Effector memory CD4-positive, alpha-beta T cell (primary cell): ENCODE data around the gene TGM2.

Experiments used
- DNase-seq, 3 donors: peaks; one replicate each; pipeline ENCODE4 v3.0.0-alpha.2; 2020
- H3K27ac ChIP-seq: 2 replicates; pipeline ENCODE4 v1.7.0; 2013; ENCODE audit warnings: mild to moderate bottlenecking, low read length, moderate library complexity; ENCODE audit not compliant: insufficient read depth, poor library complexity, severe bottlenecking
- H3K27me3 ChIP-seq: replicated peaks from 2 replicates; pipeline ENCODE4 v1.7.0; 2013; ENCODE audit warnings: mild to moderate bottlenecking, low read length; ENCODE audit not compliant: insufficient read depth, control insufficient read depth, poor library complexity, severe bottlenecking
- H3K36me3 ChIP-seq: 2 replicates; pipeline ENCODE4 v1.7.0; 2013; ENCODE audit warnings: mild to moderate bottlenecking, low read length, moderate library complexity; ENCODE audit not compliant: control insufficient read depth, insufficient read depth
- H3K4me1 ChIP-seq: 2 replicates; pipeline ENCODE4 v1.7.0; 2013; ENCODE audit warnings: low read length, mild to moderate bottlenecking; ENCODE audit not compliant: control insufficient read depth, insufficient read depth, poor library complexity, severe bottlenecking
- H3K4me3 ChIP-seq: 2 replicates; pipeline ENCODE4 v1.7.0; 2013; ENCODE audit warnings: low read length, low read depth, mild to moderate bottlenecking; ENCODE audit not compliant: insufficient read depth, poor library complexity, severe bottlenecking
- H3K9me3 ChIP-seq: 2 replicates; pipeline ENCODE4 v1.7.0; 2013; ENCODE audit warnings: mild to moderate bottlenecking, low read length, moderate library complexity; ENCODE audit not compliant: control insufficient read depth

TGM2 gene

GRCh38 chr20:38126932-38127621, 38.0 kb downstream of the TGM2 start:
- no peak overlapping the region for H3K27ac ChIP-seq
- no peak for DNase-seq

GRCh38 chr20:38126146-38126921, 38.7 kb downstream of the TGM2 start:
- H3K4me3 ChIP-seq = no peak overlapping the region
- no peaks in the 10 kb centered on the region for H3K27me3 ChIP-seq
- H3K27ac ChIP-seq = no peak overlapping the region
- H3K9me3 ChIP-seq = no peaks in the 10 kb centered on the region
- no peaks in the 10 kb centered on the region for H3K4me1 ChIP-seq
- H3K36me3 ChIP-seq = no peaks in the 10 kb centered on the region
- DNase-seq = no peak

More at GRCh38 chr20:38126932-38127621, 38.0 kb downstream of the TGM2 start:
- no peaks in the 10 kb centered on the region for H3K27me3 ChIP-seq
- H3K4me3 ChIP-seq = no peak overlapping the region
- H3K4me1 ChIP-seq = no peaks in the 10 kb centered on the region
- no peaks in the 10 kb centered on the region for H3K36me3 ChIP-seq
- no peaks in the 10 kb centered on the region for H3K9me3 ChIP-seq

GRCh38 chr20:38125157-38126056, 39.7 kb downstream of the TGM2 start:
- Histone ChIP-seq H3K27ac (no peak overlapping the region), H3K4me1 (no peaks in the 10 kb centered on the region)
- no peak for DNase-seq

GRCh38 chr20:38123021-38123587, 42.0 kb downstream of the TGM2 start:
- DNase-seq = no peak

More at GRCh38 chr20:38125157-38126056, 39.7 kb downstream of the TGM2 start:
- no peaks in the 10 kb centered on the region for H3K27me3 ChIP-seq
- H3K4me3 ChIP-seq = no peak overlapping the region
- H3K9me3 ChIP-seq = no peaks in the 10 kb centered on the region
- H3K36me3 ChIP-seq = no peaks in the 10 kb centered on the region

GRCh38 chr20:38121741-38122140, 43.3 kb downstream of the TGM2 start:
- Histone ChIP-seq H3K4me3 (no peak overlapping the region), H3K36me3 (no peaks in the 10 kb centered on the region), H3K9me3 (no peaks in the 10 kb centered on the region), H3K4me1 (no peaks in the 10 kb centered on the region), H3K27ac (no peak overlapping the region), H3K27me3 (no peaks in the 10 kb centered on the region)
- DNase-seq = no peak

More at GRCh38 chr20:38123021-38123587, 42.0 kb downstream of the TGM2 start:
- Histone ChIP-seq H3K27me3 (no peaks in the 10 kb centered on the region), H3K36me3 (no peaks in the 10 kb centered on the region), H3K4me1 (no peaks in the 10 kb centered on the region), H3K9me3 (no peaks in the 10 kb centered on the region), H3K4me3 (no peak overlapping the region), H3K27ac (no peak overlapping the region)

GRCh38 chr20:38120625-38120988, 44.5 kb downstream of the TGM2 start:
- H3K27me3 ChIP-seq = no peaks in the 10 kb centered on the region
- no peak overlapping the region for H3K4me3 ChIP-seq
- DNase-seq = no peak
- no peaks in the 10 kb centered on the region for H3K4me1 ChIP-seq
- no peak overlapping the region for H3K27ac ChIP-seq
- H3K9me3 ChIP-seq = no peaks in the 10 kb centered on the region
- H3K36me3 ChIP-seq = no peaks in the 10 kb centered on the region

GRCh38 chr20:38119446-38119845, 45.6 kb downstream of the TGM2 start:
- H3K9me3 ChIP-seq = no peaks in the 10 kb centered on the region
- H3K4me1 ChIP-seq = no peaks in the 10 kb centered on the region
- DNase-seq = no peak
- no peaks in the 10 kb centered on the region for H3K36me3 ChIP-seq
- H3K4me3 ChIP-seq = no peak overlapping the region
- no peak overlapping the region for H3K27ac ChIP-seq
- H3K27me3 ChIP-seq = no peaks in the 10 kb centered on the region

GRCh38 chr20:38117635-38118034, 47.4 kb downstream of the TGM2 start:
- Histone ChIP-seq H3K36me3 (no peaks in the 10 kb centered on the region), H3K9me3 (no peaks in the 10 kb centered on the region), H3K27me3 (no peaks in the 10 kb centered on the region), H3K4me3 (no peak overlapping the region), H3K27ac (no peak overlapping the region), H3K4me1 (no peaks in the 10 kb centered on the region)
- DNase-seq = no peak

GRCh38 chr20:38117205-38117604, 47.9 kb downstream of the TGM2 start:
- Histone ChIP-seq H3K27ac (no peak overlapping the region), H3K4me1 (no peaks in the 10 kb centered on the region), H3K4me3 (no peak overlapping the region), H3K36me3 (no peaks in the 10 kb centered on the region), H3K9me3 (no peaks in the 10 kb centered on the region), H3K27me3 (no peaks in the 10 kb centered on the region)
- no peak for DNase-seq
